Liver (tissue), 3 donors: ENCODE data around the gene NT5C2.
"Not testable (repeated sequence)": the region's sequence is repeated elsewhere in the genome, so short reads cannot be mapped to it uniquely, and the experiment has no call there.

Experiments used
- CTCF ChIP-seq: fragments of 150-350 bp; IDR thresholded peaks from 2 replicates; pipeline ENCODE4 v1.5.1; 2017; ENCODE audit warnings: improper control_type of control experiment, low read depth, low read length; ENCODE audit not compliant: missing input control
- EGR1 ChIP-seq, 2 donors: IDR thresholded peaks; 2 replicates each; pipeline ENCODE4 v1.6.1; 2016 to 2018; ENCODE audit warnings: antibody characterized with exemption in 2 of 2, low read depth in 2 of 2
- FOXA1 ChIP-seq: IDR thresholded peaks from 2 replicates; pipeline ENCODE4 v1.6.1; 2016; ENCODE audit warnings: antibody characterized with exemption
- GABPA ChIP-seq, 2 donors: IDR thresholded peaks in 1 of 2; conservative IDR thresholded peaks in 1 of 2; 2 replicates each; pipeline ENCODE4 v1.6.1; 2016; ENCODE audit warnings: antibody characterized with exemption in 2 of 2, mild to moderate bottlenecking in 1 of 2, moderate library complexity in 1 of 2
- JUND ChIP-seq, 2 donors: IDR thresholded peaks; 2 replicates each; pipeline ENCODE4 v1.6.1; 2016; ENCODE audit warnings: antibody characterized with exemption in 2 of 2
- MAX ChIP-seq: IDR thresholded peaks from 2 replicates; pipeline ENCODE4 v1.6.1; 2016; ENCODE audit warnings: antibody characterized with exemption
- RAD21 ChIP-seq, 2 donors: IDR thresholded peaks; 2 replicates each; pipeline ENCODE4 v1.6.1; 2016; ENCODE audit warnings: antibody characterized with exemption in 2 of 2, mild to moderate bottlenecking in 2 of 2
- REST ChIP-seq: IDR thresholded peaks from 2 replicates; pipeline ENCODE4 v1.6.1; 2016; ENCODE audit warnings: antibody characterized with exemption, mild to moderate bottlenecking
- TAF1 ChIP-seq: conservative IDR thresholded peaks from 2 replicates; pipeline ENCODE4 v1.6.1; 2016; ENCODE audit warnings: antibody characterized with exemption, mild to moderate bottlenecking
- YY1 ChIP-seq: IDR thresholded peaks from 2 replicates; pipeline ENCODE4 v1.6.1; 2016; ENCODE audit warnings: antibody characterized with exemption, mild to moderate bottlenecking
- ZBTB33 ChIP-seq: IDR thresholded peaks from 2 replicates; pipeline ENCODE4 v1.6.1; 2016; ENCODE audit warnings: antibody characterized with exemption
- donor health status: healthy.
- donor health status: healthy.

- TF ChIP-seq CTCF; GABPA (IDR thresholded peaks at IDR 0.05 in 1 of 2, conservative IDR thresholded peaks at IDR 0.05 in 1 of 2); REST; RAD21 (IDR thresholded peaks at IDR 0.05); YY1; ZBTB33; FOXA1; EGR1 (IDR thresholded peaks at IDR 0.05; ENCODE audit: low read depth in 2 of 2); TAF1; JUND (IDR thresholded peaks at IDR 0.05); MAX: not testable (repeated sequence)
These were observed 23.3 kb upstream of the NT5C2 start for GRCh38 chr10:103216362-103216761.
